Measurements from ENCODE around the gene TMEM41B. TPM values are rescaled to one million over a fixed set of nuclear protein-coding genes. Genes with fewer than 3 reads are reported as not detected.

Gene TMEM41B
- total and polyA plus RNA-seq, 4 donors: 11.8 to 52.0 (median 23.3) TPM

DNA sequence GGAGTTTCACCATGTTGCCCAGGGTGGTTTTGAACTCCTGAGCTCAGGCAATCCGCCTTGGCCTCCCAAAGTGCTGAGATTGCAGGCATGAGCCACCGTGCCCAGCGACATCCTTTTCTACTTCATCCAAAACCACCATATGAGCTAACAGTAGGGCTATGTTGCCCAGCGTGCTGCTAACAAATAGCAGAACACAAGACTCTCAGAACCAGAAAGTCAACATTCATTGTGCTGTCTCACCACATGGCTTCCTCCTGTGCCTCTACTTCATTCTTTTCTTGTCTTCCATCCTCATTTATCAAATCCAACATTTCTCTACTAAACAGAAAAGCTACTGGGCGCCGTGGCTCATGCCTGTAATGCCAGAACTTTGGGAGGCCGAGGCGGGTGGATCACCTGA, 37.2 kb downstream of the TMEM41B start:
- DNase-seq (ENCODE audit: low spot score): no peak
- WGBS: 97% methylated on average over 8 of the region's 8 CpGs
- Histone ChIP-seq H3K27me3 (ENCODE audit: control insufficient read depth in 4 of 4, insufficient read depth in 4 of 4, low read length in 3 of 4) (no peaks in the 10 kb centered on the region), H3K4me1 (ENCODE audit: control insufficient read depth in 4 of 4, insufficient read depth in 4 of 4, low read length in 3 of 4) (no peaks in the 10 kb centered on the region), H3K9ac (ENCODE audit: low read depth in 1 of 2, low read length in 2 of 2) (no peak overlapping the region), H3K4me3 (ENCODE audit: low read depth in 1 of 3, low read length in 3 of 3) (no peak overlapping the region), H3K36me3 (ENCODE audit: control insufficient read depth in 4 of 4, insufficient read depth in 3 of 4, low read depth in 1 of 4, low read length in 3 of 4) (peaks cover 0 to 8% (median 2%) of the 10 kb centered on the region in 4 donors), H3K9me3 (ENCODE audit: control insufficient read depth in 4 of 4, low read length in 3 of 4) (no peaks in the 10 kb centered on the region), H3K27ac (ENCODE audit: low read depth in 1 of 2, low read length in 2 of 2) (no peak overlapping the region)
- TF ChIP-seq NR2F2 (IDR thresholded peaks at IDR 0.05) (no peak), GABPA (IDR thresholded peaks at IDR 0.05 in 1 of 2, conservative IDR thresholded peaks at IDR 0.05 in 1 of 2) (no peak)

- Histone ChIP-seq H3K4me3 (ENCODE audit: low read depth in 1 of 3, low read length in 3 of 3) (no peak overlapping the region), H3K36me3 (ENCODE audit: control insufficient read depth in 4 of 4, insufficient read depth in 3 of 4, low read depth in 1 of 4, low read length in 3 of 4) (peaks cover 0 to 7% (median 2%) of the 10 kb centered on the region in 4 donors), H3K4me1 (ENCODE audit: control insufficient read depth in 4 of 4, insufficient read depth in 4 of 4, low read length in 3 of 4) (no peaks in the 10 kb centered on the region), H3K27me3 (ENCODE audit: control insufficient read depth in 4 of 4, insufficient read depth in 4 of 4, low read length in 3 of 4) (no peaks in the 10 kb centered on the region), H3K9ac (ENCODE audit: low read depth in 1 of 2, low read length in 2 of 2) (no peak overlapping the region), H3K27ac (ENCODE audit: low read depth in 1 of 2, low read length in 2 of 2) (no peak overlapping the region), H3K9me3 (ENCODE audit: control insufficient read depth in 4 of 4, low read length in 3 of 4) (no peaks in the 10 kb centered on the region)
- WGBS: 97% methylated on average over 3 of the region's 3 CpGs
- no peak for DNase-seq (ENCODE audit: low spot score)
- no peak for TF ChIP-seq CTCF (IDR thresholded peaks at IDR 0.05; ENCODE audit: low read depth, low read length, missing input control)
- TF ChIP-seq, protein P1, sequence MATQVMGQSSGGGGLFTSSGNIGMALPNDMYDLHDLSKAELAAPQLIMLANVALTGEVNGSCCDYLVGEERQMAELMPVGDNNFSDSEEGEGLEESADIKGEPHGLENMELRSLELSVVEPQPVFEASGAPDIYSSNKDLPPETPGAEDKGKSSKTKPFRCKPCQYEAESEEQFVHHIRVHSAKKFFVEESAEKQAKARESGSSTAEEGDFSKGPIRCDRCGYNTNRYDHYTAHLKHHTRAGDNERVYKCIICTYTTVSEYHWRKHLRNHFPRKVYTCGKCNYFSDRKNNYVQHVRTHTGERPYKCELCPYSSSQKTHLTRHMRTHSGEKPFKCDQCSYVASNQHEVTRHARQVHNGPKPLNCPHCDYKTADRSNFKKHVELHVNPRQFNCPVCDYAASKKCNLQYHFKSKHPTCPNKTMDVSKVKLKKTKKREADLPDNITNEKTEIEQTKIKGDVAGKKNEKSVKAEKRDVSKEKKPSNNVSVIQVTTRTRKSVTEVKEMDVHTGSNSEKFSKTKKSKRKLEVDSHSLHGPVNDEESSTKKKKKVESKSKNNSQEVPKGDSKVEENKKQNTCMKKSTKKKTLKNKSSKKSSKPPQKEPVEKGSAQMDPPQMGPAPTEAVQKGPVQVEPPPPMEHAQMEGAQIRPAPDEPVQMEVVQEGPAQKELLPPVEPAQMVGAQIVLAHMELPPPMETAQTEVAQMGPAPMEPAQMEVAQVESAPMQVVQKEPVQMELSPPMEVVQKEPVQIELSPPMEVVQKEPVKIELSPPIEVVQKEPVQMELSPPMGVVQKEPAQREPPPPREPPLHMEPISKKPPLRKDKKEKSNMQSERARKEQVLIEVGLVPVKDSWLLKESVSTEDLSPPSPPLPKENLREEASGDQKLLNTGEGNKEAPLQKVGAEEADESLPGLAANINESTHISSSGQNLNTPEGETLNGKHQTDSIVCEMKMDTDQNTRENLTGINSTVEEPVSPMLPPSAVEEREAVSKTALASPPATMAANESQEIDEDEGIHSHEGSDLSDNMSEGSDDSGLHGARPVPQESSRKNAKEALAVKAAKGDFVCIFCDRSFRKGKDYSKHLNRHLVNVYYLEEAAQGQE (IDR thresholded peaks at IDR 0.05): no peak
- no peak for TF ChIP-seq YY1 (IDR thresholded peaks at IDR 0.05)
- TF ChIP-seq, protein P2, sequence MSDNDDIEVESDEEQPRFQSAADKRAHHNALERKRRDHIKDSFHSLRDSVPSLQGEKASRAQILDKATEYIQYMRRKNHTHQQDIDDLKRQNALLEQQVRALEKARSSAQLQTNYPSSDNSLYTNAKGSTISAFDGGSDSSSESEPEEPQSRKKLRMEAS (IDR thresholded peaks at IDR 0.05): no peak
Measured at GRCh38 chr11:9276571-9276970, 37.8 kb downstream of the TMEM41B start.

GRCh38 chr11:9274499-9275258, 39.7 kb downstream of the TMEM41B start:
- Histone ChIP-seq H3K36me3 (ENCODE audit: control insufficient read depth in 4 of 4, insufficient read depth in 3 of 4, low read depth in 1 of 4, low read length in 3 of 4) (peaks cover 0 to 2% (median 0%) of the 10 kb centered on the region in 4 donors), H3K4me3 (ENCODE audit: low read depth in 1 of 3, low read length in 3 of 3) (no peak overlapping the region), H3K27ac (ENCODE audit: low read depth in 1 of 2, low read length in 2 of 2) (no peak overlapping the region), H3K9ac (ENCODE audit: low read depth in 1 of 2, low read length in 2 of 2) (no peak overlapping the region), H3K27me3 (ENCODE audit: control insufficient read depth in 4 of 4, insufficient read depth in 4 of 4, low read length in 3 of 4) (no peaks in the 10 kb centered on the region), H3K9me3 (ENCODE audit: control insufficient read depth in 4 of 4, low read length in 3 of 4) (no peaks in the 10 kb centered on the region), H3K4me1 (ENCODE audit: control insufficient read depth in 4 of 4, insufficient read depth in 4 of 4, low read length in 3 of 4) (no peaks in the 10 kb centered on the region)
- no peak for DNase-seq (ENCODE audit: low spot score)
- 82% methylated on average over 8 of the region's 8 CpGs for WGBS
- TF ChIP-seq FOXA1 (IDR thresholded peaks at IDR 0.05): no peak
- no peak for TF ChIP-seq ATF3 (IDR thresholded peaks at IDR 0.05)
- no peak for TF ChIP-seq FOXA2 (IDR thresholded peaks at IDR 0.05)
- no peak for TF ChIP-seq RAD21 (IDR thresholded peaks at IDR 0.05)
- no peak for TF ChIP-seq YY1 (IDR thresholded peaks at IDR 0.05)
- TF ChIP-seq RXRA (IDR thresholded peaks at IDR 0.05): no peak
- no peak for TF ChIP-seq CTCF (IDR thresholded peaks at IDR 0.05; ENCODE audit: low read depth, low read length, missing input control)
- TF ChIP-seq, protein P2 (IDR thresholded peaks at IDR 0.05): no peak
- TF ChIP-seq SP1 (IDR thresholded peaks at IDR 0.05): no peak

Data from liver (tissue), 9 donors.